Body of pancreas (tissue), 4 donors: ENCODE data around the gene OGG1. TPM values are rescaled to one million over a fixed set of nuclear protein-coding genes. Genes with fewer than 3 reads are reported as not detected.

Experiments used
- ATAC-seq: fragments of 150-250 bp; one replicate; pipeline ENCODE4 v1.9.1; 2016
- DNase-seq, 4 donors: peaks; one replicate each; pipeline ENCODE4 v3.0.0-alpha.2; 2019
- H3K27ac ChIP-seq, 4 donors: fragments of 200-600 bp; sonication (generic); 1 replicate in 3 of 4; 2 replicates in 1 of 4; pipeline versions ENCODE4 v1.5.1 to v1.6.1; 2016 to 2019; ENCODE audit warnings: mild to moderate bottlenecking in 1 of 4, mixed read lengths in 1 of 4, moderate library complexity in 1 of 4
- H3K27me3 ChIP-seq, 2 donors: fragments of 200-600 bp; sonication (generic); one replicate each; pipeline ENCODE4 v1.6.0; 2016; ENCODE audit warnings: mild to moderate bottlenecking in 1 of 2
- H3K36me3 ChIP-seq, 2 donors: fragments of 200-600 bp; sonication (generic); replicated peaks in 1 of 2; 2 replicates each; pipeline ENCODE4 v1.5.1; 2016; ENCODE audit warnings: low read depth in 2 of 2; ENCODE audit not compliant: insufficient read depth in 1 of 2
- H3K4me1 ChIP-seq: fragments of 200-600 bp; sonication (generic); one replicate; pipeline ENCODE4 v1.6.0; 2016
- H3K4me3 ChIP-seq, 2 donors: fragments of 200-600 bp; sonication (generic); 1 replicate in 1 of 2; 2 replicates in 1 of 2; pipeline ENCODE4 v1.5.1; 2016 to 2019
- H3K9me3 ChIP-seq, 3 donors: fragments of 200-600 bp; sonication (generic); 1 replicate in 2 of 3; 2 replicates in 1 of 3; pipeline ENCODE4 v1.5.1; 2016
- POLR2A ChIP-seq, 3 donors: fragments of 450-650 bp; IDR thresholded peaks; one replicate each; pipeline ENCODE4 v1.6.1; 2016; ENCODE audit warnings: antibody characterized with exemption in 3 of 3, mild to moderate bottlenecking in 2 of 3
- WGBS, 2 donors: methylation state at CpG; one replicate each; pipeline ENCODE4 v1.1.5; 2017; 5-methylcytosine and 5-hydroxymethylcytosine counted together
- intact Hi-C: fragments of 100-400 bp; cut with DNase I; formaldehyde crosslinking; loops from one replicate; pipeline ENCODE4 v1.15.1; 2023
- total RNA-seq, 2 donors: library from RNA; depleted of rRNA; stranded (reverse); fragments of >200 nt; gene quantifications; one replicate each; pipeline ENCODE4 v1.1.0, GENCODE V29; 2016
- TF ChIP-seq, protein P1 (sequence below), 7 experiments: fragments of 450-650 bp in 4 of 7; fragments of 200-600 bp in 3 of 7; sonication (generic) in 3 of 7; IDR thresholded peaks; one replicate each; pipeline ENCODE4 v1.5.1; 2016 to 2019; ENCODE audit warnings: antibody characterized with exemption in 7 of 7

OGG1 gene
- total RNA-seq, 2 donors from 2014 or later: 18.1 to 28.3 TPM

DNA sequence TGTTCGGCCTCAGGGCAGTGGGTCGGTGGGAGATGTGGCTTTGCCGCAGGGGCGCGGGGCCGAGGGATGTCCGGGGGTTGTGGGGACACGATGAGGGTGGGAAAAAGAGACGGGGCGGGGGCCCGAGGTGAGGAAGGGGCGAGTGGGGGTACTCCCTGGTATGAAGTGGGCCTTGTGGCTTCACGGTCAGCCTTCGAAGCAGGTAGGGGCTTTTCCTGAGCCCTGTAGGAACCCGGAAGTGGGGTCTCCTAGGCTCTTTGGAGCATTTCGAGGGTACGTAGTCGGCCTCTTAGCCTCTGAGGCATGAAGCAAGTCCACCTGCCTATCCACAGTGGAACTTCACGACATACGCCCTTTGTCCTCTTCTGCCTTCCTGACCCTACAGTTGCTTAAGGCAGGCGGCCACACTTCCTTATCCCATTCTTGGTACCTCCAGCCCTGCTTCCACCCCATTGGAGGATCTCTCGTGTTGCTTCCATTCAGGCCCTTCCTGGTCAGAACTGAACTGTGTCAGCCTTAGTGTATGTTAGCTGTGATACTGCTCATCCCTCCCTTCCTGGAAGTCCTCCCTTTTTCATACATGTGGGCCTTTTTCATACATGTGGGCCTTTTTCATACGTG lies 43.5 kb downstream of the OGG1 start:
- H3K27me3 ChIP-seq: no peaks in the 10 kb centered on the region
- peaks cover 31% of the 10 kb centered on the region for H3K4me1 ChIP-seq
- peak in 1 of 4 donors; percentile 23 for DNase-seq
- peaks cover 0 to 8% of the 10 kb centered on the region in 2 donors for H3K36me3 ChIP-seq
- peak overlapping the region; percentile 66 to 96 for H3K4me3 ChIP-seq
- ATAC-seq: no peak
- H3K9me3 ChIP-seq: no peaks in the 10 kb centered on the region
- TF ChIP-seq POLR2A (IDR thresholded peaks at IDR 0.05): no peak
- TF ChIP-seq, protein P1, sequence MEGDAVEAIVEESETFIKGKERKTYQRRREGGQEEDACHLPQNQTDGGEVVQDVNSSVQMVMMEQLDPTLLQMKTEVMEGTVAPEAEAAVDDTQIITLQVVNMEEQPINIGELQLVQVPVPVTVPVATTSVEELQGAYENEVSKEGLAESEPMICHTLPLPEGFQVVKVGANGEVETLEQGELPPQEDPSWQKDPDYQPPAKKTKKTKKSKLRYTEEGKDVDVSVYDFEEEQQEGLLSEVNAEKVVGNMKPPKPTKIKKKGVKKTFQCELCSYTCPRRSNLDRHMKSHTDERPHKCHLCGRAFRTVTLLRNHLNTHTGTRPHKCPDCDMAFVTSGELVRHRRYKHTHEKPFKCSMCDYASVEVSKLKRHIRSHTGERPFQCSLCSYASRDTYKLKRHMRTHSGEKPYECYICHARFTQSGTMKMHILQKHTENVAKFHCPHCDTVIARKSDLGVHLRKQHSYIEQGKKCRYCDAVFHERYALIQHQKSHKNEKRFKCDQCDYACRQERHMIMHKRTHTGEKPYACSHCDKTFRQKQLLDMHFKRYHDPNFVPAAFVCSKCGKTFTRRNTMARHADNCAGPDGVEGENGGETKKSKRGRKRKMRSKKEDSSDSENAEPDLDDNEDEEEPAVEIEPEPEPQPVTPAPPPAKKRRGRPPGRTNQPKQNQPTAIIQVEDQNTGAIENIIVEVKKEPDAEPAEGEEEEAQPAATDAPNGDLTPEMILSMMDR (IDR thresholded peaks at IDR 0.05): peak in 1 of 7 experiments; percentile 5
- H3K27ac ChIP-seq: peak overlapping the region; percentile 75 to 96 (median 91)
- 1% methylated on average over 11 to 23 of the region's 23 CpGs for WGBS, 2 donors
- intact Hi-C loops: no loop called here

DNA sequence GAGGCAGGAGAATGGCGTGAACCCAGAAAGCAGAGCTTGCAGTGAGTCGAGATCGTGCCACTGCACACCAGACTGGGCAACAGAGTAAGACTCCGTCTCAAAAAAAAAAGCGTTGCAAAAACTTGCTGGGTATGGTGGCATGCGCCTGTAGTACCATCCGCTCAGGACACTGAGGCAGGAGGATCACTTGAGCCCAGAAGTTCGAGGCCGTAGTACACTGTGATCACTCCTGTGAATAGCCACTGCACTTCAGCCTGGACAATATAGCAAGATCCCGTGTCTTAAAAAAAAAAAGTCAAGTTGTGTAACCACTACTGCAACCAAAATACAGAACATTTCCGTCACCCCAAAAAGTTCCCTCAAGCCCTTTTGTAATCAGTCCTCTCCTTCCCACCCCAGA lies 44.6 kb downstream of the OGG1 start:
- Histone ChIP-seq H3K27me3 (no peaks in the 10 kb centered on the region), H3K4me1 (peaks cover 31% of the 10 kb centered on the region), H3K36me3 (peaks cover under 1 to 15% of the 10 kb centered on the region in 2 donors), H3K4me3 (no peak overlapping the region), H3K9me3 (no peaks in the 10 kb centered on the region), H3K27ac (no peak overlapping the region)
- ATAC-seq: no peak
- DNase-seq: no peak
- intact Hi-C loops: no loop called here
- TF ChIP-seq, protein P1 (IDR thresholded peaks at IDR 0.05): no peak
- TF ChIP-seq POLR2A (IDR thresholded peaks at IDR 0.05): no peak
- WGBS, 2 donors: 94 to 97% methylated on average over 11 of the region's 11 CpGs

DNA sequence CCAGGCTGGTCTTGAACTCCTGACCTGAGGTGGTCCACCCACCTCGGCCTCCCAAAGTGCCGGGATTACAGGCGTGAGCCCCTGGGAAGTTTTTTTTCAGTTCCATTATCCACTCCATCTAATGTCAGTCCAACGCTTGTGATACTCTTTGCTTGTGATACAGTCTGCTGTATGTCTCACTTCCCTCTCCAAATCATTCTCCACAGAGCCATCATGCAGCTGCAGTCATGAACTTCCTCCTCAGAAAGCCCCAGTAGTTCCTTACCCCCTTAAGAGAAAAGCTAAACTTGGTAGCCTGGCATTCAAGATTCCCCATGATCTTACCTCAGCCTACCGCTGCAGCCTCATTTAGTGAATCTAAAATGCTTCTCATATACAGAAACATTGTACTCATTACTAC lies 45.5 kb downstream of the OGG1 start:
- no peaks in the 10 kb centered on the region for H3K27me3 ChIP-seq
- no peak for TF ChIP-seq POLR2A (IDR thresholded peaks at IDR 0.05)
- TF ChIP-seq, protein P1 (IDR thresholded peaks at IDR 0.05): no peak
- no peak overlapping the region for H3K4me3 ChIP-seq
- DNase-seq: no peak
- peaks cover 31% of the 10 kb centered on the region for H3K4me1 ChIP-seq
- no peaks in the 10 kb centered on the region for H3K9me3 ChIP-seq
- intact Hi-C loops: no loop called here
- H3K36me3 ChIP-seq: peaks cover 9 to 19% of the 10 kb centered on the region in 2 donors
- H3K27ac ChIP-seq: no peak overlapping the region
- no peak for ATAC-seq
- WGBS, 2 donors: 81 to 89% methylated on average over 5 of the region's 5 CpGs

DNA sequence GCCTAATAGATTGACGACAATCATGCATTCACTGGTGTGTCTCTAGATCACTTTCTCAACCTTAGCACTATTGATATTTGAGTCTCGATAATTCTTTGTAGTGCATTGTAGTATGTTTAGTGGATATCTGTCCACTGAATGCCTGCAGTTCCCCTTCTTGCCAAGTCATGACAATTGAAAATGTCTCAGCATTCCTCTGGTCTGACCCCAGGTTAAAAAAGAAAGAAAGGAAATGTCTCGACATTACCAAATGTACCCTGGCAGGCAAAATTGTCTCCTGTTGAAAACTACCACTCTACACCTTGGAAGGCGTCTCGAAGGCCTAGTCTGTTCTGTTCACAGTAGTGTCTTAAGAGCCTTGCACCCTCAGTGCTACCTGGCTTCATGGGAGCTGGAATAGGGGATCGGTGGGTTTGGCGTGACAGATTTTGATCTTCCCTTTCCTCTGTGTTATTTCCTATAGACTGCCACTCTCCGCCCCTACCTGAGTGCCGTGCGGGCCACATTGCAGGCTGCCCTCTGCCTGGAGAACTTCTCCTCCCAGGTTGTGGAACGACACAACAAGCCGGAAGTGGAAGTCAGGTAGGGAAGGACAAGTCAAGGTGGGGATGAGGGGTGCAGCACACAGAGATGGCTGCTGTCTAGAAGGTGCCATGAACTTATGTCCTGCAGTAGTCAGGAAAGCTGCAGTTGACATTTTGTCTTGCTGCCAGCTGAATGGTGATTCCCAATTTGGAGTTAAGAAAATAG lies 47.6 kb downstream of the OGG1 start:
- no peak overlapping the region for H3K27ac ChIP-seq
- intact Hi-C loops: no loop called here
- H3K4me3 ChIP-seq: no peak overlapping the region
- DNase-seq (no peak), ATAC-seq (no peak)
- no peaks in the 10 kb centered on the region for H3K27me3 ChIP-seq
- peaks cover 11 to 28% of the 10 kb centered on the region in 2 donors for H3K36me3 ChIP-seq
- H3K9me3 ChIP-seq: no peaks in the 10 kb centered on the region
- 90 to 92% methylated on average over 12 of the region's 12 CpGs for WGBS, 2 donors
- TF ChIP-seq POLR2A (IDR thresholded peaks at IDR 0.05): no peak
- H3K4me1 ChIP-seq: peaks cover 19% of the 10 kb centered on the region

DNA sequence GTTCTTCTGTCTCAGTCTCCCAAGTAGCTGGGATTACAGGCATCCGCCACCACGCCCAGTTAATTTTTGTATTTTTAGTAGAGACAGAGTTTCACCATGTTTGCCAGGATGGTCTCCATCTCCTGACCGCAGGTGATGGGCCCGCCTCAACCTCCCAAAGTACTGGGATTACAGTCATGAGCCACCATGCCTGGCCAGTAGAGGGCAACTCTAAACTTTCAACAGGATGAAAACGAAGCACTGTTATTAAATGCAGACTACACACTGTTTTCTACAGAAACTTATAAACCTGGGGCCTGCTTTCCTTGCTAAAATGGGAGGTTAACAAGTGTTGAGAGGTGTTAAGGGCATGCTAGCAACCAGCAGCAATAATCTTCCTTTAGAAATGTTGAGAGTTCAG lies 50.8 kb downstream of the OGG1 start:
- 82 to 89% methylated on average over 4 to 5 of the region's 5 CpGs for WGBS, 2 donors
- Histone ChIP-seq H3K4me1 (no peaks in the 10 kb centered on the region), H3K4me3 (no peak overlapping the region), H3K27ac (no peak overlapping the region), H3K9me3 (no peaks in the 10 kb centered on the region), H3K27me3 (no peaks in the 10 kb centered on the region), H3K36me3 (peaks cover 11 to 50% of the 10 kb centered on the region in 2 donors)
- ATAC-seq (no peak), DNase-seq (no peak)
- TF ChIP-seq POLR2A (IDR thresholded peaks at IDR 0.05): no peak
- TF ChIP-seq, protein P1 (IDR thresholded peaks at IDR 0.05): peak in 1 of 7 experiments; percentile 8
- intact Hi-C loops: no loop called here
